HL-60 (cell line): ENCODE measurements around the gene ESD.

ENCODE experiments used
- DNase-seq, 2 experiments: peaks; one replicate each; pipeline ENCODE4 v3.0.0-alpha.2; 2010 to 2020; ENCODE audit warnings: low read depth in 1 of 2, low spot score in 1 of 2
- H3K27ac ChIP-seq: fragments of 250-450 bp; sonication (Bioruptor Pico); replicated peaks from 2 replicates; pipeline ENCODE4 v1.5.1; 2020; ENCODE audit warnings: mild to moderate bottlenecking, moderate library complexity
- H3K27me3 ChIP-seq: fragments of 250-450 bp; sonication (Bioruptor Pico); 2 replicates; pipeline ENCODE4 v1.5.1; 2021; ENCODE audit warnings: mild to moderate bottlenecking, moderate library complexity; ENCODE audit not compliant: insufficient read depth, poor library complexity, severe bottlenecking
- H3K4me3 ChIP-seq: replicated peaks from 2 replicates; pipeline ENCODE4 v1.5.1; 2011; ENCODE audit warnings: mild to moderate bottlenecking, control low read depth, low read length; ENCODE audit not compliant: insufficient read depth
- CTCF ChIP-seq: IDR thresholded peaks from one replicate; pipeline ENCODE4 v1.5.1; 2011; ENCODE audit warnings: low read length, control low read depth, inconsistent platforms; ENCODE audit not compliant: insufficient read depth
- GABPA ChIP-seq: IDR thresholded peaks from 2 replicates; pipeline ENCODE4 v1.6.1; 2012; ENCODE audit warnings: low read depth
- POLR2AphosphoS5 ChIP-seq: IDR thresholded peaks from 2 replicates; pipeline ENCODE4 v1.6.1; 2012; ENCODE audit warnings: low read depth
- REST ChIP-seq: IDR thresholded peaks from 2 replicates; pipeline ENCODE4 v1.6.1; 2012; ENCODE audit warnings: low read depth; ENCODE audit not compliant: insufficient replicate concordance
- SPI1 ChIP-seq: IDR thresholded peaks from 2 replicates; pipeline ENCODE4 v1.6.1; 2012; ENCODE audit warnings: low read depth, mild to moderate bottlenecking, borderline replicate concordance

Gene ESD

GRCh38 chr13:46778890-46779289 lies 18.1 kb downstream of the ESD start:
- no peak overlapping the region for H3K4me3 ChIP-seq
- no peaks in the 10 kb centered on the region for H3K27me3 ChIP-seq
- DNase-seq: no peak
- no peak overlapping the region for H3K27ac ChIP-seq
- TF ChIP-seq SPI1 (no peak), GABPA (no peak), CTCF (no peak), POLR2AphosphoS5 (no peak), REST (no peak)

- DNase-seq: no peak
- TF ChIP-seq GABPA (no peak), REST (no peak), POLR2AphosphoS5 (no peak), SPI1 (no peak), CTCF (no peak)
- Histone ChIP-seq H3K4me3 (no peak overlapping the region), H3K27me3 (no peaks in the 10 kb centered on the region), H3K27ac (no peak overlapping the region)
Observed at GRCh38 chr13:46778095-46778494, 18.9 kb downstream of the ESD start.

- no peak for DNase-seq
- H3K27me3 ChIP-seq: no peaks in the 10 kb centered on the region
- TF ChIP-seq SPI1 (no peak), GABPA (no peak), REST (no peak), POLR2AphosphoS5 (no peak), CTCF (no peak)
- H3K27ac ChIP-seq: no peak overlapping the region
- H3K4me3 ChIP-seq: no peak overlapping the region
Observed at GRCh38 chr13:46775385-46776107, 21.4 kb downstream of the ESD start.
